ENCODE measurements around the gene COA7. TPM values are rescaled to one million over a fixed set of nuclear protein-coding genes. Genes with fewer than 3 reads are reported as not detected.
"Not testable (repeated sequence)": the region's sequence is repeated elsewhere in the genome, so short reads cannot be mapped to it uniquely, and the experiment has no call there.

Gene COA7
- total RNA-seq, 1 donor from 2014 or later = 14.8 TPM

DNA sequence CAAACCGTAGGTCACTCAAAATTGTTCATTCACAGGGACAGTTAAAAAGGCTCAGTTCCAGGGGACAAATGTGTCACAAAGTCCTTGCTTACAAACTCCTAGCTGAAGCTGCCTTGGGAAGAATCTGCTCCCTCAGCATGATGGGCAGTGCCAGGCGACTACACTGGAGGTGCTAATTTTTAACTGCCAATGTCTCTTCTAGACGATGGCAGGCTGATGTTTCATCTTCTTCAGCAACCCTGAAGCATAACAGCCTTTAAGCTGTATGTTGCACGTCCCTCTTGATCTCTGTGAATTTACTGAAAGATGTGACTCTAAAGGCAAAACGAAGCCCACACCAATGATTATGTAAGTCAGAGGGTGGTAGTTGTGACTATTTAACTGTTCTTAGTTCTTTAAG, 11.3 kb downstream of the COA7 start:
- TF ChIP-seq, protein P1, sequence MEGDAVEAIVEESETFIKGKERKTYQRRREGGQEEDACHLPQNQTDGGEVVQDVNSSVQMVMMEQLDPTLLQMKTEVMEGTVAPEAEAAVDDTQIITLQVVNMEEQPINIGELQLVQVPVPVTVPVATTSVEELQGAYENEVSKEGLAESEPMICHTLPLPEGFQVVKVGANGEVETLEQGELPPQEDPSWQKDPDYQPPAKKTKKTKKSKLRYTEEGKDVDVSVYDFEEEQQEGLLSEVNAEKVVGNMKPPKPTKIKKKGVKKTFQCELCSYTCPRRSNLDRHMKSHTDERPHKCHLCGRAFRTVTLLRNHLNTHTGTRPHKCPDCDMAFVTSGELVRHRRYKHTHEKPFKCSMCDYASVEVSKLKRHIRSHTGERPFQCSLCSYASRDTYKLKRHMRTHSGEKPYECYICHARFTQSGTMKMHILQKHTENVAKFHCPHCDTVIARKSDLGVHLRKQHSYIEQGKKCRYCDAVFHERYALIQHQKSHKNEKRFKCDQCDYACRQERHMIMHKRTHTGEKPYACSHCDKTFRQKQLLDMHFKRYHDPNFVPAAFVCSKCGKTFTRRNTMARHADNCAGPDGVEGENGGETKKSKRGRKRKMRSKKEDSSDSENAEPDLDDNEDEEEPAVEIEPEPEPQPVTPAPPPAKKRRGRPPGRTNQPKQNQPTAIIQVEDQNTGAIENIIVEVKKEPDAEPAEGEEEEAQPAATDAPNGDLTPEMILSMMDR (conservative IDR thresholded peaks at IDR 0.05; ENCODE audit: low read depth, low read length) = no peak
- H3K4me3 ChIP-seq (ENCODE audit: low read depth, low read length) = no peak overlapping the region
- DNase-seq (ENCODE audit: low read depth) = no peak

DNA sequence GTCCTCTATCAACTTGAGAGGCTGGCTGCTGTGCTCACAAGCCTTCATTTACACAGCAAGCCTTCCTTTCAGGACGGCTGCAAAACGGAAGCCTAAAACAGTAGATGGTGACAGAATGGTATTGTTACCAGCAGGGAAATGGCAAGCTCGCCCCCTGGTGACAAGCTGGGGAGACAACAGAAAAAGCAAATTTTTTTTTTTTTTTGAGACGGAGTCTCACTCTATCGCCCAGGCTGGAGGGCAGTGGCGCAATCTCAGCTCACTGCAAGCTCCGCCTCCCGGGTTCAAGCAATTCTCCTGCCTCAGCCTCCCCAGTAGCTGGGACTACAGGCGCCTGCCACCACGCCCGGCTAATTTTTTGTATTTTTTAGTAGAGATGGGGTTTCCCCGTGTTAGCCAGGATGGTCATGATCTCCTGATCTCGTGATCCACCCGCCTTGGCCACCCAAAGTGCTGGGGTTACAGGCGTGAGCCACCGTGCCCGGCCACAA, 11.8 kb downstream of the COA7 start:
- not testable (repeated sequence) for DNase-seq (ENCODE audit: low read depth); H3K4me3 ChIP-seq (ENCODE audit: low read depth, low read length)
- TF ChIP-seq, protein P1 (conservative IDR thresholded peaks at IDR 0.05; ENCODE audit: low read depth, low read length) = peak; percentile 77

DNA sequence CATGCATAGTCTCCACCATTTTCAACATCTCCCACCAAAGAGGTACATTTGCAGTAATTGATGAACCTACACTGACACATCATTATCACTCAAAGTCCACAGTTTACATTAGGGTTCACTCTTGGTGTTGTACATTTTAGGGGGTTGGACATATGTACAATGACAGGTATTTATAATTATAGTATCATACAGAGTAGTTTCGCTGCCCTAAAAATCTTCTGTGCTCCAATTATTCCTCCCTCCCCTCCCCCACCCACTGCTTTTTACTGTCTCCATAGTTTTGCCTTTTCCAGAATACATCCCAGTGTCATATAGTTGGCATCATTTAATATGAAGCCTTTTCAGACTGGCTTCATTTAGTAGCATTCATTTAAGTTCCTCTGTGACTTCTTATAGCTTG, 13.6 kb downstream of the COA7 start:
- no peak for DNase-seq (ENCODE audit: low read depth)
- H3K4me3 ChIP-seq (ENCODE audit: low read depth, low read length) = no peak overlapping the region
- TF ChIP-seq, protein P1 (conservative IDR thresholded peaks at IDR 0.05; ENCODE audit: low read depth, low read length) = no peak

DNA sequence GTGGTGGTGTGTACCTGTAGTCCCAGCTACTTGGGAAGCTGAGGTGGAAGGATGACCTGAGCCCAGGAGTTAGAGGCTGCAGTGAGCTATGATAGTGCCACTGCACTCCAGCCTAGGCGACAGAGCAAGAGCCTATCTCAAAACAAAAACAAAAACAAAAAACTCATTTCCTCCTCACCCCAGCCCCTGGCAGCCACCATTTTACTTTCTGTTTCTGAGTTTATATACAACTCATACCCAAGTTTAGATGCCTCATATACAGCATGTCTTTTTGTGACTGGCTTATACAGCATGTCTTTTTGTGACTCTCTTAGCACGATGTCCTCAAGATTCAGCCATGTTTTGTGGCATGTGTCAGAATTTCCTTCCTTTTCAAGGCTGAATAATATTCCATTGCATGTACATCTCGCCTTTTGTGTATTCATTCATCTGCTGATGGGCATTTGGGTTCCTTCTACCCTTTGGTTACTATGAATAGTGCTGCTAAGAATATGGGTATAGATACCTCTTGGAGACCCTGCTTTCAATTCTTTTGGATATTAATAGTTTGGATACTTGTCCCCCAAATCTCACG, 14.7 kb downstream of the COA7 start:
- H3K4me3 ChIP-seq (ENCODE audit: low read depth, low read length) = no peak overlapping the region
- no peak for DNase-seq (ENCODE audit: low read depth)
- TF ChIP-seq, protein P1 (conservative IDR thresholded peaks at IDR 0.05; ENCODE audit: low read depth, low read length) = no peak

DNA sequence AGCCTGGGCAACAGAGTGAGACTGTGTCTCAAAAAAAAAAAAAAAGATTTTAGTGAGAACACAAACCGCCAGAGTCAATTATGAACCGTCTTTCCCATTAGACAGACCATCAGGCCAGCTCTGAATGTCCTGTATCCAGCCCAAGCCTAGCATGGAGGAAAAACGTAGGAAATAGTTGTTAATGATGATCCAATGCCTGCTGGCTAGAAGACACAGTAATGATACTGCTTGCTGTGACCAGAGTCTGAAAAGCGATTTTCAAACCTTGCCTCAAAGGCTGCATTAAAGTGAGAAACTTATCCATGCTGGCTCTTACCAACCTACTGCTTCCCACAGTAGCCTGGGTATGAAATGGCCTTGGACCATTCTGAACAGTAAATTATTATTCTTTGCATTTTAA, 17.0 kb downstream of the COA7 start:
- no peak for DNase-seq (ENCODE audit: low read depth)
- H3K4me3 ChIP-seq (ENCODE audit: low read depth, low read length) = no peak overlapping the region
- TF ChIP-seq, protein P1 (conservative IDR thresholded peaks at IDR 0.05; ENCODE audit: low read depth, low read length) = no peak

DNA sequence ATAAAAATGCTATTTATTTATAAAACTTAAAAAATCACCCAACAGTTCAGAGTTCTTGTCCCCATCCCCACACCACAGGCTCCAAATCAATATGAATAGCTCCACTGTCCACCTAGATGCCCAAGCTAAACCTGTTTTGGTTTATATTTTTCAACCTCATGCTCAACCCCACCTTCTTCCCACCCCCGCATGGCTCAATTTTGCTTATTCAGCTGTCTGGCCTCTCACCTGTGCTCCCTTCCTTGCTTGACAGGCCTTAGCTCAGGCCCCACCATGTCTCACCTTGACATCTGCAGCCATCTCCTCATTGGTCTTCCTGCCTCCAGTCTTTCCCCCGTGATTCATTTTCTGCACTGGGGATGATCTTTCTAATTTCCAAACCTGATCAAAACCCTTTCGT, 17.8 kb downstream of the COA7 start:
- H3K4me3 ChIP-seq (ENCODE audit: low read depth, low read length) = no peak overlapping the region
- no peak for DNase-seq (ENCODE audit: low read depth)
- TF ChIP-seq, protein P1 (conservative IDR thresholded peaks at IDR 0.05; ENCODE audit: low read depth, low read length) = no peak

DNA sequence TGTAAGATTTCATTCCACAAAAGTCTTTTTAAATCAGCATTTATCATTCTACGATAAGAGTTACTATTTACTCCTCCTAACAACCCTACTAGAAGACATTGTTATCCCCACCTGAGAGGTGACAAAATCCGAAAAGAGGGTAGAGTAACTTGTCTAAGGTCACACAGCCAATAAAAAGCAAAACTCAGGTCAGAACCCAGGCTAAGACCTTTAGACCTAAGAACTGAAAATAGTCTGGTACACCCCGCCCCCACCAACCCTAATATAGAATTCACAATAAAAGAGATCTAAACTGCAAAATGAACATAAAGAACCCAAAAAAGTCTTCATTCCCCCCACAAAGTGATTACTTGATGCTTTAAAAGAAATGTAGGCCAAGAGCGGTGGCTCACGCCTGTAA, 18.6 kb downstream of the COA7 start:
- TF ChIP-seq, protein P1 (conservative IDR thresholded peaks at IDR 0.05; ENCODE audit: low read depth, low read length) = no peak
- no peak for DNase-seq (ENCODE audit: low read depth)

More for the DNA sequence above, 18.6 kb downstream of the COA7 start:
- H3K4me3 ChIP-seq (ENCODE audit: low read depth, low read length) = no peak overlapping the region

All from epithelial cell of proximal tubule (primary cell).